ENCODE results near the gene RIC8A.
"Not testable (repeated sequence)": the region's sequence is repeated elsewhere in the genome, so short reads cannot be mapped to it uniquely, and the experiment has no call there.

Gene RIC8A

GRCh38 chr11:216081-216974, 8.8 kb downstream of the RIC8A start:
- Histone ChIP-seq H2AK5ac (ENCODE audit: low read depth, low read length) (no peak overlapping the region), H3K9ac (ENCODE audit: low read depth, low read length, poor library complexity) (no peak overlapping the region), H2BK12ac (ENCODE audit: low read length) (no peak overlapping the region), H4K91ac (ENCODE audit: low read depth, low read length, poor library complexity) (no peak overlapping the region), H3K4me3 (ENCODE audit: low read length in 2 of 2) (no peak overlapping the region), H2BK5ac (ENCODE audit: low read length) (no peak overlapping the region), H3K4ac (ENCODE audit: low read length) (no peak overlapping the region), H2BK15ac (ENCODE audit: low read length) (no peak overlapping the region), H3K27ac (replicated peaks; ENCODE audit: low read length) (no peak overlapping the region), H3K79me1 (ENCODE audit: low read depth, low read length) (peaks cover 2% of the 10 kb centered on the region), H3K36me3 (replicated peaks in 1 of 2; ENCODE audit: control insufficient read depth in 2 of 2, insufficient read depth in 2 of 2, low read length in 2 of 2) (peaks cover 49 to 77% of the 10 kb centered on the region in 2 donors), H3K4me2 (ENCODE audit: insufficient read depth, low read length, poor library complexity, severe bottlenecking) (no peak overlapping the region), H3K23ac (ENCODE audit: low read depth, low read length, poor library complexity) (no peak overlapping the region), H2AFZ (ENCODE audit: low read length) (no peak overlapping the region), H3K18ac (ENCODE audit: low read length) (no peak overlapping the region), H3K14ac (ENCODE audit: low read length) (no peak overlapping the region), H3K4me1 (ENCODE audit: control insufficient read depth in 2 of 2, insufficient read depth in 1 of 2, low read depth in 1 of 2, low read length in 2 of 2) (no peaks in the 10 kb centered on the region), H4K8ac (ENCODE audit: low read depth, low read length) (no peak overlapping the region), H3K27me3 (ENCODE audit: control insufficient read depth in 3 of 3, insufficient read depth in 3 of 3, low read depth in 1 of 3, low read length in 3 of 3) (no peaks in the 10 kb centered on the region), H2BK120ac (ENCODE audit: low read depth, low read length) (no peak overlapping the region), H3K9me3 (replicated peaks in 1 of 2; ENCODE audit: control insufficient read depth in 2 of 2, insufficient read depth in 1 of 2, low read depth in 1 of 2, low read length in 2 of 2) (no peaks in the 10 kb centered on the region)
- no CpG with 5 or more reads among the region's 11 CpGs for WGBS, 2 donors (ENCODE audit: extremely low coverage in 2 of 2, insufficient read length in 2 of 2, insufficient replicate concordance in 1 of 2)
- DNase-seq (ENCODE audit: low spot score), result no peak

- Histone ChIP-seq H3K4me3 (ENCODE audit: low read length in 2 of 2) (no peak overlapping the region), H2AK5ac (ENCODE audit: low read depth, low read length) (no peak overlapping the region), H3K23ac (ENCODE audit: low read depth, low read length, poor library complexity) (no peak overlapping the region), H3K4ac (ENCODE audit: low read length) (no peak overlapping the region), H2BK12ac (ENCODE audit: low read length) (no peak overlapping the region), H3K79me1 (ENCODE audit: low read depth, low read length) (no peaks in the 10 kb centered on the region), H3K9ac (ENCODE audit: low read depth, low read length, poor library complexity) (no peak overlapping the region), H3K4me1 (ENCODE audit: control insufficient read depth in 2 of 2, insufficient read depth in 1 of 2, low read depth in 1 of 2, low read length in 2 of 2) (no peaks in the 10 kb centered on the region), H2BK120ac (ENCODE audit: low read depth, low read length) (no peak overlapping the region), H3K14ac (ENCODE audit: low read length) (no peak overlapping the region), H3K9me3 (replicated peaks in 1 of 2; ENCODE audit: control insufficient read depth in 2 of 2, insufficient read depth in 1 of 2, low read depth in 1 of 2, low read length in 2 of 2) (peaks cover 0 to 2% of the 10 kb centered on the region in 2 donors), H2AFZ (ENCODE audit: low read length) (no peak overlapping the region), H2BK15ac (ENCODE audit: low read length) (no peak overlapping the region), H3K27ac (replicated peaks; ENCODE audit: low read length) (no peak overlapping the region), H3K36me3 (replicated peaks in 1 of 2; ENCODE audit: control insufficient read depth in 2 of 2, insufficient read depth in 2 of 2, low read length in 2 of 2) (peaks cover 41 to 76% of the 10 kb centered on the region in 2 donors), H4K91ac (ENCODE audit: low read depth, low read length, poor library complexity) (no peak overlapping the region), H4K8ac (ENCODE audit: low read depth, low read length) (no peak overlapping the region), H3K18ac (ENCODE audit: low read length) (no peak overlapping the region), H2BK5ac (ENCODE audit: low read length) (no peak overlapping the region), H3K4me2 (ENCODE audit: insufficient read depth, low read length, poor library complexity, severe bottlenecking) (no peak overlapping the region), H3K27me3 (ENCODE audit: control insufficient read depth in 3 of 3, insufficient read depth in 3 of 3, low read depth in 1 of 3, low read length in 3 of 3) (no peaks in the 10 kb centered on the region)
- DNase-seq (ENCODE audit: low spot score), result no peak
- no CpG with 5 or more reads among the region's 3 CpGs for WGBS, 2 donors (ENCODE audit: extremely low coverage in 2 of 2, insufficient read length in 2 of 2, insufficient replicate concordance in 1 of 2)
Measured at GRCh38 chr11:217704-218103, 10.2 kb downstream of the RIC8A start.

- Histone ChIP-seq H3K27me3 (ENCODE audit: control insufficient read depth in 3 of 3, insufficient read depth in 3 of 3, low read depth in 1 of 3, low read length in 3 of 3) (no peaks in the 10 kb centered on the region), H3K4me1 (ENCODE audit: control insufficient read depth in 2 of 2, insufficient read depth in 1 of 2, low read depth in 1 of 2, low read length in 2 of 2) (no peaks in the 10 kb centered on the region), H3K14ac (ENCODE audit: low read length) (no peak overlapping the region)
Measured at GRCh38 chr11:218815-219593, 11.5 kb downstream of the RIC8A start.

DNA sequence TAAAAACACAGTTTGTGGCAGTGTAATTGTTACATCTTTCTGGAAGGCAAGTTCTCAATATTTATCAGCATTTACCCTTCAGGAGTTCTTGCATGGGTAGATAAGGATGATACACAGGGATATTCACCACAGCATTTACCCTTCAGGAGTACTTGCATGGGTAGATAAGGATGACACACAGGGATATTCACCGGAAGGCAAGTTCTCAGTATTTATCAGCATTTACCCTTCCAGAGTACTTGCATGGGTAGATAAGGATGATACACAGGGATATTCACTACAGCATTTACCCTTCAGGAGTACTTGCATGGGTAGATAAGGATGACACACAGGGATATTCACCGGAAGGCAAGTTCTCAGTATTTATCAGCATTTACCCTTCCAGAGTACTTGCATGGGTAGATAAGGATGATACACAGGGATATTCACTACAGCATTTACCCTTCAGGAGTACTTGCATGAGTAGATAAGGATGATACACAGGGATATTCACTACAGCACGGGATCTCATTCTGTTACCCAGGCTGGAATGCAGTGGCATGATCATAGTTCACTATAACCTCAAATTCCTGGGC, 13.2 kb downstream of the RIC8A start:
- WGBS, 2 donors (ENCODE audit: extremely low coverage in 2 of 2, insufficient read length in 2 of 2, insufficient replicate concordance in 1 of 2), result no CpG with 5 or more reads among the region's 3 CpGs
- DNase-seq (ENCODE audit: low spot score), result not testable (repeated sequence)

More at GRCh38 chr11:218815-219593, 11.5 kb downstream of the RIC8A start:
- Histone ChIP-seq H4K8ac (ENCODE audit: low read depth, low read length) (no peak overlapping the region), H3K36me3 (replicated peaks in 1 of 2; ENCODE audit: control insufficient read depth in 2 of 2, insufficient read depth in 2 of 2, low read length in 2 of 2) (peaks cover 33 to 65% of the 10 kb centered on the region in 2 donors), H3K27ac (replicated peaks; ENCODE audit: low read length) (no peak overlapping the region), H3K4me3 (ENCODE audit: low read length in 2 of 2) (no peak overlapping the region), H3K4ac (ENCODE audit: low read length) (no peak overlapping the region), H3K23ac (ENCODE audit: low read depth, low read length, poor library complexity) (peak overlapping the region; percentile 11), H3K18ac (ENCODE audit: low read length) (no peak overlapping the region), H2AFZ (ENCODE audit: low read length) (no peak overlapping the region), H4K91ac (ENCODE audit: low read depth, low read length, poor library complexity) (no peak overlapping the region), H3K79me1 (ENCODE audit: low read depth, low read length) (peaks cover 5% of the 10 kb centered on the region), H3K9me3 (replicated peaks in 1 of 2; ENCODE audit: control insufficient read depth in 2 of 2, insufficient read depth in 1 of 2, low read depth in 1 of 2, low read length in 2 of 2) (peaks cover 0 to 2% of the 10 kb centered on the region in 2 donors), H2BK120ac (ENCODE audit: low read depth, low read length) (no peak overlapping the region), H3K4me2 (ENCODE audit: insufficient read depth, low read length, poor library complexity, severe bottlenecking) (no peak overlapping the region), H2BK12ac (ENCODE audit: low read length) (no peak overlapping the region), H2BK5ac (ENCODE audit: low read length) (no peak overlapping the region), H2BK15ac (ENCODE audit: low read length) (no peak overlapping the region), H3K9ac (ENCODE audit: low read depth, low read length, poor library complexity) (peak overlapping the region; percentile 7), H2AK5ac (ENCODE audit: low read depth, low read length) (no peak overlapping the region)
- no CpG with 5 or more reads among the region's 29 CpGs for WGBS, 2 donors (ENCODE audit: extremely low coverage in 2 of 2, insufficient read length in 2 of 2, insufficient replicate concordance in 1 of 2)
- DNase-seq (ENCODE audit: low spot score), result no peak

More for the DNA sequence above, 13.2 kb downstream of the RIC8A start:
- H3K27ac ChIP-seq (replicated peaks; ENCODE audit: low read length); H3K4me1 ChIP-seq (ENCODE audit: control insufficient read depth in 2 of 2, insufficient read depth in 1 of 2, low read depth in 1 of 2, low read length in 2 of 2); H4K8ac ChIP-seq (ENCODE audit: low read depth, low read length); H2BK5ac ChIP-seq (ENCODE audit: low read length); H3K4me3 ChIP-seq (ENCODE audit: low read length in 2 of 2); H2BK15ac ChIP-seq (ENCODE audit: low read length); H3K27me3 ChIP-seq (ENCODE audit: control insufficient read depth in 3 of 3, insufficient read depth in 3 of 3, low read depth in 1 of 3, low read length in 3 of 3); H3K9me3 ChIP-seq (replicated peaks in 1 of 2; ENCODE audit: control insufficient read depth in 2 of 2, insufficient read depth in 1 of 2, low read depth in 1 of 2, low read length in 2 of 2); H3K79me1 ChIP-seq (ENCODE audit: low read depth, low read length); H3K18ac ChIP-seq (ENCODE audit: low read length); H3K4me2 ChIP-seq (ENCODE audit: insufficient read depth, low read length, poor library complexity, severe bottlenecking); H3K4ac ChIP-seq (ENCODE audit: low read length); H2BK12ac ChIP-seq (ENCODE audit: low read length); H2AFZ ChIP-seq (ENCODE audit: low read length); H3K23ac ChIP-seq (ENCODE audit: low read depth, low read length, poor library complexity); H3K14ac ChIP-seq (ENCODE audit: low read length); H2AK5ac ChIP-seq (ENCODE audit: low read depth, low read length); H2BK120ac ChIP-seq (ENCODE audit: low read depth, low read length); H3K9ac ChIP-seq (ENCODE audit: low read depth, low read length, poor library complexity); H4K91ac ChIP-seq (ENCODE audit: low read depth, low read length, poor library complexity): not testable (repeated sequence)
- H3K36me3 ChIP-seq (replicated peaks in 1 of 2; ENCODE audit: control insufficient read depth in 2 of 2, insufficient read depth in 2 of 2, low read length in 2 of 2), result peaks cover 21 to 52% of the 10 kb centered on the region in 2 donors
